GM12891 (cell line): Measurements from ENCODE around the gene CADM4.

Experiments
- DNase-seq: peaks from one replicate; pipeline ENCODE4 v3.0.0; 2011; ENCODE audit warnings: low spot score; ENCODE audit not compliant: insufficient read length
- FAIRE-seq: peaks from 2 replicates; lab custom pipeline; 2011; peaks lifted over from hg19 to GRCh38; lab: Jason Lieb, UNC
- PAX5 ChIP-seq: IDR thresholded peaks from 2 replicates; pipeline ENCODE4 v1.6.1; 2011; ENCODE audit warnings: low read length, moderate library complexity, mild to moderate bottlenecking; ENCODE audit not compliant: insufficient read depth, severe bottlenecking
- POLR2A ChIP-seq: IDR thresholded peaks from 2 replicates; pipeline ENCODE4 v1.6.1; 2011; ENCODE audit warnings: low read depth, low read length, control low read depth
- POLR2AphosphoS5 ChIP-seq: IDR thresholded peaks from 2 replicates; pipeline ENCODE4 v1.6.1; 2011; ENCODE audit warnings: low read depth, low read length, control low read depth
- POU2F2 ChIP-seq: IDR thresholded peaks from 2 replicates; pipeline ENCODE4 v1.6.1; 2011; ENCODE audit warnings: low read depth, mild to moderate bottlenecking, control low read depth, low read length, moderate library complexity
- SPI1 ChIP-seq: IDR thresholded peaks from 2 replicates; pipeline ENCODE4 v1.6.1; 2011; ENCODE audit warnings: low read depth, low read length, control low read depth
- TAF1 ChIP-seq: IDR thresholded peaks from 2 replicates; pipeline ENCODE4 v1.6.1; 2011; ENCODE audit warnings: low read depth, low read length, control low read depth

CADM4 gene

GRCh38 chr19:43575955-43576878 is 63.4 kb downstream of the CADM4 start:
- DNase-seq = no peak
- no peak for FAIRE-seq
- TF ChIP-seq PAX5 = no peak
- no peak for TF ChIP-seq POU2F2
- no peak for TF ChIP-seq POLR2A
- TF ChIP-seq POLR2AphosphoS5 = no peak
- no peak for TF ChIP-seq TAF1
- TF ChIP-seq SPI1 = no peak

GRCh38 chr19:43575156-43575950 is 64.3 kb downstream of the CADM4 start, which contains the start of the genes PINLYP and XRCC1:
TSS of gene PINLYP (plus strand) at chr19:43575801. CDS start at chr19:43577192, 1,391 bp downstream.
TSS of gene XRCC1 (minus strand) at chr19:43575527. CDS start at chr19:43575458, 69 bp downstream.
- TF ChIP-seq POU2F2 = no peak
- TF ChIP-seq POLR2AphosphoS5 = no peak
- no peak for TF ChIP-seq SPI1
- no peak for TF ChIP-seq POLR2A
- no peak for TF ChIP-seq PAX5
- TF ChIP-seq TAF1 = no peak
- peak; percentile 97 for DNase-seq
- peak; percentile 100 for FAIRE-seq

GRCh38 chr19:43574424-43575155 is 65.1 kb downstream of the CADM4 start:
- TF ChIP-seq POLR2A = no peak
- no peak for TF ChIP-seq POLR2AphosphoS5
- TF ChIP-seq SPI1 = no peak
- TF ChIP-seq TAF1 = no peak
- no peak for TF ChIP-seq POU2F2
- no peak for TF ChIP-seq PAX5
- DNase-seq = no peak
- FAIRE-seq = peak; percentile 9
